Smooth muscle cell of the brain vasculature (primary cell): ENCODE measurements around the gene GLTP.
"Not testable (repeated sequence)": the region's sequence is repeated elsewhere in the genome, so short reads cannot be mapped to it uniquely, and the experiment has no call there.

Experiments used
- DNase-seq: peaks from one replicate; pipeline ENCODE4 v3.0.0-alpha.2; 2012; ENCODE audit warnings: low read depth, low spot score

The GLTP gene

GRCh38 chr12:109878247-109878625 is 2.1 kb downstream of the GLTP start:
- no peak for DNase-seq

GRCh38 chr12:109877504-109878246 is 2.7 kb downstream of the GLTP start:
- DNase-seq, result no peak

DNA sequence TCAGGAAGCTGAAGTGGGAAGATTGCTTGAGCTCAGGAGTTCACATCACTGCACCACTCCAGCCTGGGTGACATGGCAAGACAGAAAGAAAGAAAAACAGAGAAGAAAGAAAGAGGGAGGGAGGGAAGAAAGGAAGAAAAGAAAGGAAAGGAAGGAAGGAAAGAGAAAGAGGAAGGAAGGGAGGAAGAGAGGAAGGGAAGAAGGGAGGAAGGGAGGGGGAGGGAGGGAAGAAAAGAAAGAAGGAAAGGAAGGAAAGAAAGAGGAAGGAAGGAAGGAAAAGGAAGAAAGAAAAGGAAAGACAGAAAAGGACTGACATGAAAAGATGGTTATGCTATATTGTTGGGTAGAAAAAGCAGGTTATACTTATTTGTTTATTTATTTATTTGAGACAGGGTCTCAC is 3.9 kb downstream of the GLTP start:
- DNase-seq, result no peak

DNA sequence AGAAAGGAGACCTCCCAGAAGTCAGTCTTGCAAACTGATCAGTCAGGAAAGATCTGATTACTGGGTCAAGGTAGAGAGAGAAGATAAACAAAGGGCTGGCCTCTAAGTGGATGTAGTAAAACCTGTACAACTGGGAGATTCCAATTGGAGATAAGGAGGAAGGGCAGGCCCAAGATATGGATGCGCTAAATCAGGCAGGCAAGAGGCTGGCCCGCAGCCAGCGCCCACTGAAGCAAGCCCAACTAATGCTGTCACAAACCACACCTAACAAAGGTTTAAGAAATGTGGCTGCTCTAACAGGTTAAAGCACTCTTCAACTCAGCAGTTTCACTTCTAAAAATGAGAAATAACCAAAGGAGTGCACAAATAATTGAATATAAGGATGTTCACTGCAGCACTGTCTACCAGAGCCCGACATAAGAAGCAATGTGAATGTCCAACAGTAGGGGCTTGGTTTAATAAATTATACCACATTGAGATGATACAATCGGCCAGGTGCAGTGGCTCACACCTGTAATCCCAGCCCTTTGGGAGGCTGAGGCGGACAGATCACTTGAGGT is 4.7 kb downstream of the GLTP start:
- DNase-seq, result no peak

DNA sequence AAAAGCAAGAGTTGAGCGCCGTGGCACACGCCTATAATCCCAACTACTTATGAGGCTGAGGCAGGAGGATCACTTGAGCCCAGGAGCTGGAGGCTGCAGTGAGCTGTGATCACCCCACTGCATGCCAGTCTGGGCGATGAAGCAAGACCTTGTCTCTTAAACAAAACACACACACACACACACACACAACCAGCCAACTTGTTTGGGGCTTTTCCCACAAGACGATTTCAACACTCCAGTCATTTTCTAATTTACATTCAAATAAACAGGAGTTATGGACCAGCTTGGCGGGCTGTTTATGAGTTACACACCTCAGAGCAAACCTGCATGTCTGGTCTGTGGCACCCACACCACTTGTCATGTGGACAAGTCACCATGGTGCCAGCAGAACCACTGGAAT is 6.7 kb downstream of the GLTP start:
- no peak for DNase-seq

- no peak for DNase-seq
Observed at GRCh38 chr12:109871668-109872314, 8.6 kb downstream of the GLTP start.

- no peak for DNase-seq
Observed at GRCh38 chr12:109870648-109871047, 9.7 kb downstream of the GLTP start.

DNA sequence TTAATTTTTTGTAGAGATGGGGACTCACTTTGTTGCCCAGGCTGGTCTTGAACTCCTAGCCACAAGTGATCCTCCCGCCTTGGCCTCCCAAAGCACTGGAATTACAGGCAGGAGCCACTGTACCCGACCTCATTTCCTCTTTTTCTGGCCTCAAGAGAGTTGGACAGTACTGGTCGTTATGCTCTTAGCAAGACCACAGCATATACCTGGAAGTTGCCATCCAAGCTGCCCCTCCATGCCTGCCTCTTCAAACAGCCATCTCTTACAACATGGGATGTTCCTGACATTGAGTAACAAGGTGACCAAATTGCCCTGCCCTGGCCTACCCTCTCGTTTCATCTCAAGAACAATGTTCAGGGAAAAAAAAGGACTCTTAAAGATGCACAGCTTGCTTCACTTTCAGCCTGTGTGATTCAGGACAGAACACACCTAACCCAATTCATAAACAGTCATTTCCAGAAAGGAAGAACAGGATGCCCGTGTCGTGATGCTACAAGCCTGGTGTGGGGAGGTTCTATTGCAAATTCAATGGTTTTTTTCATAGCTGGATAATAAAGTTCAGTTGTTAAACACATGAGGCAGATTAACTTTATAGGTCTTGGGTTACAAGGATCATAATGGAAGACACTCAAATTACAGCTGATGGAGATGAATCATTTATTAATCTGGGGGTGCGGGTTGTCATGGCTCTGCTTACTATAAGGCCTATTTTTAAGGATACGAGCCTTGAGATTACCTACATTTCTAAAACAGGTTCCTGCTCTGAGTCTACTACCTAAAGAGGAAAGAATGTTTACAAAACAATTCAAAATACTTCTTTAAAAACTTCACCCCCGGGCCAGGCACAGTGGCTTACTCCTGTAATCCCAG is 11.9 kb downstream of the GLTP start:
- DNase-seq, result no peak

DNA sequence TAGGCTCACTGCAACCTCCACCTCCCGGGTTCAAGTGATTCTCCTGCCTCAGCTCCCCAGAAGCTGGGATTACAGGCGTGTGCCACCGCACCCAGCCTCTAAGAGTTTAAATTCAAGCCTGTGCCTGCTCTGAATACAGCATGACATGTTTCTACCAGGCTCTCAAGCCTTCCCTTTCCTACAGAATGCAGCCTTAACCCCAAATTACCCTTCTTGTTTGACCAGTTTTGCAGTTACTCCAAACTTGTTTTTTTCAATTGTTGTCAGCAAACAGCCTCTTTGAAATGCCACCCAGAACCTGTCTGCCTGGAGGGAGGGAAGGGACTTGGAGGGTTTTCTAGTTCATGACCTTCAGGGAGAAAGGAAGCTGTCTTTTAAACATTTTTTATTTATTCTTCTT is 15.4 kb downstream of the GLTP start:
- DNase-seq, result no peak

- no peak for DNase-seq
Observed at GRCh38 chr12:109863847-109864712, 16.3 kb downstream of the GLTP start.

DNA sequence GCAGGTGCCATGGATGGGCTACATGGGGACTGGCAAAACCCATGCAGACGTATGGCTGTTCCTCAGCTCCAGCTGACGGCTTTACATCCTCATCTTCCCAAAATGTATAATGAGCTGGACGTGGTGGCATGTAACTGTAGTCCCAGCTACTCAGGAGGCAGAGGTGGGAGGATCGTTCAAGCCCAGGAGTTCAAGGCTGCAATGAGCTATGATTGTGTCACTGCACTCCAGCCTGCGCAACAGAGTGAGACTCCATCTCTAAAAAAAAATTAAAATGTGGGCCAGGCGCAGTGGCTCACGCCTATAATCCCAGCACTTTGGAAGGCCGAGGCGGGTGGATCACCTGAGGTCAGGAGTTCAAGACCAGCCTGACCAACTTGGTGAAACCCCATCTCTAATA is 17.9 kb downstream of the GLTP start:
- not testable (repeated sequence) for DNase-seq

GRCh38 chr12:109861689-109862314 is 18.5 kb downstream of the GLTP start:
- DNase-seq, result no peak

- no peak for DNase-seq
Observed at GRCh38 chr12:109860977-109861376, 19.4 kb downstream of the GLTP start.

DNA sequence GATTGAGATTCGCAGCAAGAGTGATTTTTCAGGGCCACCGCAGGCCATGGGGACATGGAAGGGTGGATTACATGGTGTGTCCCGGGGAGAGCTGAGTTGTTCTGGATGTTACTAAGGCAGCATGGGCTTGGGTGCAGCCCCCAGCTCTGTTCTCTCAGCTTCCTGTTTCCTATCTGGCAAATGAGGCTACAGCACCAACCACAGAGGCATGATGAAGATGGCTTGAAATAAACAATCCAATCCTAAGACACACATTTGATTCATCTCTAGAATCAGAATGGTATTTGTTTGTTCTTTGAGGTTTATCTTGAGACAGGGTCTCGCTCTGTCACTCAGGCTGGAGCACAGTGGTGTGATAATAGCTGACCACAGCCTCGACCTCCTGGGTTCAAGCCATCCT is 21.6 kb downstream of the GLTP start:
- no peak for DNase-seq

GRCh38 chr12:109857715-109858114 is 22.6 kb downstream of the GLTP start:
- no peak for DNase-seq

- DNase-seq, result no peak
Observed at GRCh38 chr12:109855377-109855776, 25.0 kb downstream of the GLTP start.

- not testable (repeated sequence) for DNase-seq
Observed at GRCh38 chr12:109850518-109850917, 29.8 kb downstream of the GLTP start.

DNA sequence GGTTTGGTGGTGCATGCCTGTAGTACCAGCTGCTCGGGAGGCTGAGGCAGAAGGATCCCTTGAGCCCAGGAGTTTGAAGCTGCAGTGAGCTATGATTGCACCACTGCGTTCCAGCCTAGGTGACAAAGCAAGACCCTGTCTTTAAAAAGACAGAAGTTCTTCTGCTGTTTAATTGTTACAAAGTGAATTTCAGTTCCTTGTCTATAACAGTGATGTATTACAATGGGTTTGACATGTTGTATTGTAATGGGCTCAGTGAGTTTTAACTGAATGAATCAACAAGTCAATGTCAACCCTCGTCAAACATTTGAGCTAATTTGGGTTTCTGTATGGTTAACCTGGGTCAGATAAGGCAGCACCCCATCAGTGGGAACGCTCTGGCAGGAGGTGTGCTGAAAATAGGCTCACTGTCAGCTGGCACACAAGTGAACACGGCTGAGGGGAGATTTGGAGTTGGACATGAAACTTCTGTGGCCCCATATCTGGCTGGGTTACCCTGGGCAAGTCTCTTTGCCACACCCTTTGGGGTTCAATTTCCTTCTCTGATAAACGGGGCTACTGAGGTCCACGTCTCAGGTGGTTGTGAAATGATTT is 33.1 kb downstream of the GLTP start:
- DNase-seq, result no peak

DNA sequence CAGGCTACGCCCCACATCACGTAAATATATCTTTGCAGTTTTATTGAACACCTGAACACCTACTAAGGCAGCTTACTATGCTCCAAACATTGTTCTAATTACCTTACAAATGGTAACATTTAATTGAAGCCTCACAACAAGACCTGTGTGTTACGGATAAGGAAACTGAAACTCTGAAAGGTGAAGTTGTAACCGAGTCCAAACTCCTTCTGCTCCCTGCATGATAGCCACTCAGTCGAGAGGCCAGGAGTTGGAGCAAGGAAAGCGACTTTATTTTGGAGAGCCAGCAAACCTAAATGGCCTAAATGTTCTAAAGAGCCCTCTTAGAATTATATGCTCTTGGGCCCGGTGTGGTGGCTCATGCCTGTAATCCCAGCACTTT is 34.5 kb downstream of the GLTP start:
- no peak for DNase-seq
